HTERT RPE-1 (cell line): ENCODE measurements around the gene CFAP299.

ENCODE experiments used
- in situ Hi-C: fragments of 300-500 bp; cut with MboI; formaldehyde crosslinking; loops from 4 replicates; pipeline ENCODE4 v1.14.3; 2020; ENCODE audit warnings: low sequenced_read_pairs

The CFAP299 gene

GRCh38 chr4:80999943-81000342 is 664.4 kb downstream of the CFAP299 start:
- in situ Hi-C loops, result no loop called here

DNA sequence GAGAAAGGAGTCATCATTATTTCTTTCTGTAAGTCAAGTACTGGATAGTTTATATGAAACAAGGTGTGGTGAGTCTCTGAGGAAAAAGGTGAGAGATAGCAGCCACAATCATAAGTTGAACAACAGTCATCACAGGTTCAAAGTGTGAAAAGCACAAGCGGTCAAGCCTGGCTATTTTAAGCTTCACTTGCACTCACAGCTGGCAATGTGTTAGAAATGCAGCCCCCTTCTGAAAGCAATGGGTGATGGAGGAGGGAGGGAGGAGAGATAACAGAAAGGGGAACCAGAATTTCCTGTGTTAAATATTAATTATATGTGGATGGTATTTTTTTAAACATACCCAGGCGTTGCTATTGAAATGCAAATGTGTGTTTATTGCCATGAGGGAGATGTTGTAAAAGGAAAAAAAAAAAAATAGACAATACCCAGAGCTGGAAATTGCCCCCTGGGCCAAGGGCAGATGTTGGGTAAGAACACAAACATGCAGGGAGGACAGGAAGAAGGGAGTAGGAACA is 668.1 kb downstream of the CFAP299 start:
- in situ Hi-C loops, result no loop called here

DNA sequence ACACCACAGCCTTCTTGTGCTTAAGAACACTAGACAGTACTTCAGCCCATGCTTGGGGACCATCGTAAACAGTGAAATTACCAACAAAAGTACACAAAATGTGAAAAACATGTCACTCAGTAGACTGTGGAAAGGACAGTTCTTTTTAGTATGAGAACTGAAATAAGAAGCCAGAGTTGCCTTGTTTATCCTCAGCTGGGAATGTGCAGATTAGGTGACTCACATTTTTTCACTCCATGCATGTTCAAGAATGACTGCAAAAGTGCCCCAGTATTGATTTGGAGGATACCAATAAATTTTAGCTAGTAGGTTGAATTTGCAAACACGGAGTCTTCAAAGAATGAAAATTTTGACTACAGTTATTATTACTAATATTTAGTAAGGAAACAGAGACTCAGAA is 671.9 kb downstream of the CFAP299 start:
- in situ Hi-C loops, result no loop called here
